DND-41 (cell line): ENCODE results near the gene MAN2B2.
A peak's percentile ranks its signal among the peaks of the same experiment; 100 is the strongest.

ENCODE experiments used
- ATAC-seq: fragments of 200-7000 bp; cut with Tn5 transposase; 3 replicates; pipeline ENCODE4 v1.9.1; 2021; ENCODE audit warnings: low read depth; ENCODE audit not compliant: insufficient read depth
- DNase-seq: peaks from one replicate; pipeline ENCODE4 v3.0.0-alpha.2; 2020
- H2AFZ ChIP-seq: 2 replicates; pipeline ENCODE4 v1.6.0; 2012; ENCODE audit warnings: low read depth, low read length
- H3K27ac ChIP-seq: 2 replicates; pipeline ENCODE4 v1.5.1; 2012; ENCODE audit warnings: low read length, inconsistent platforms
- H3K27me3 ChIP-seq: fragments of 200-600 bp; sonication (generic); 2 replicates; pipeline ENCODE4 v1.6.0; 2012; ENCODE audit warnings: low read length, mild to moderate bottlenecking, inconsistent platforms; ENCODE audit not compliant: insufficient read depth, poor library complexity
- H3K36me3 ChIP-seq: 2 replicates; pipeline ENCODE4 v1.5.1; 2012; ENCODE audit warnings: low read length, inconsistent platforms; ENCODE audit not compliant: insufficient read depth
- H3K4me1 ChIP-seq: 2 replicates; pipeline ENCODE4 v1.5.1; 2012; ENCODE audit warnings: mild to moderate bottlenecking, low read length; ENCODE audit not compliant: insufficient read depth
- H3K4me2 ChIP-seq: 2 replicates; pipeline ENCODE4 v1.6.0; 2012; ENCODE audit warnings: mild to moderate bottlenecking, moderate library complexity, low read length, inconsistent platforms; ENCODE audit not compliant: insufficient read depth
- H3K4me3 ChIP-seq, 2 experiments: fragments of 200-600 bp in 1 of 2; shearing (Covaris generic) in 1 of 2; 2 replicates each; pipeline ENCODE4 v1.5.1; 2012 to 2016; ENCODE audit warnings: inconsistent platforms in 2 of 2, low read length in 2 of 2, mild to moderate bottlenecking in 2 of 2, low read depth in 1 of 2, moderate library complexity in 1 of 2
- H3K79me2 ChIP-seq: 2 replicates; pipeline ENCODE4 v1.6.0; 2012; ENCODE audit warnings: low read length, inconsistent platforms; ENCODE audit not compliant: insufficient read depth
- H3K9ac ChIP-seq: 2 replicates; pipeline ENCODE4 v1.6.0; 2012; ENCODE audit warnings: low read depth, mild to moderate bottlenecking, inconsistent platforms, low read length, moderate library complexity
- H3K9me3 ChIP-seq: 2 replicates; pipeline ENCODE4 v1.5.1; 2012; ENCODE audit warnings: low read length, moderate library complexity, mild to moderate bottlenecking, inconsistent platforms; ENCODE audit not compliant: insufficient read depth, severe bottlenecking
- H4K20me1 ChIP-seq: 2 replicates; pipeline ENCODE4 v1.6.0; 2012; ENCODE audit warnings: low read length; ENCODE audit not compliant: insufficient read depth
- EZH2 ChIP-seq: IDR thresholded peaks from 3 replicates; pipeline ENCODE4 v1.6.1; 2012; ENCODE audit warnings: borderline replicate concordance, low read depth, mild to moderate bottlenecking, moderate library complexity, low read length, inconsistent platforms; ENCODE audit not compliant: severe bottlenecking
- TF ChIP-seq, protein P1 (sequence below): IDR thresholded peaks from 2 replicates; pipeline ENCODE4 v1.5.1; 2012; ENCODE audit warnings: borderline replicate concordance, low read length, moderate library complexity, mild to moderate bottlenecking; ENCODE audit not compliant: poor library complexity, severe bottlenecking; ENCODE audit errors: extremely low read depth

The MAN2B2 gene

DNA sequence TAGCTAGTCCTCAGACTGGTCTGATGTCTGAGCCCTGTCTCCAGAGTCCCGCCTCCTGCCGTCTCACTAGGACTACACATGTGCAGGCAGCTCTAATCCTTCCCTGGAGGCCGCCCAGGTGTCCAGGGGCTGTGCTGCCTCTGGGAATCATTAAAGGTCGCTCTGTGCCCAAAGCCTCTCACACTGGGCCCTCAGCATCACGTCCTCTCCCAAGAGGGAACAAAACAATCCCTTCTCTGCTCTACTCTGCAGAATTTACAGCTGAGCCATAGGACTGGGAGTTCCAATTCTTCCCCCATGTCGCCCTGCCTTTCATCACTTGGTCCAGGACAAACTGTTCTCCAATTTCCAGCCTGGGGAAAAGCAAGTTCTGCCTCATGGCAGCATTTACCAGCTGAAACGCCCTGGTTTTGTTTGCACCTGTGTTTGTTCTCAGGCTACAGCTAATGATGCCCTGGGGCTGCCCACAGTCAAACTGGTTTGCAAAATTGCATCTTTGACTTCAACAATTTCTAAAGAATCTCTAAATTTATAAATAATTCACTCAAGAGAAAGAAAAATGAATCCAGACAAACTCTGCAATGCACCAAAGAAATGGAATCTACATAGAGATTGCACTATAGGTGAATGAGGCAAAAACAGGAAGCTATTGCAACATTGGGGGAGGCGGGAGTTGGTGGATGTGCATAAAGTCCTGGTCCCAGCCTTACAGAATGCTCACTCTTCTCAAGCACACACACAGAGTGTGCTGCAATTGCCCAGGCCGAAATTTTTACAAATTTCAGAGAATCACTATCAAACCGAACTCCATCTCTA lies 58.3 kb downstream of the MAN2B2 start:
- ATAC-seq (peak; percentile 94), DNase-seq (peak; percentile 69)
- Histone ChIP-seq H3K27me3 (no peaks in the 10 kb centered on the region), H3K27ac (peak overlapping the region; percentile 70), H3K4me3 (no peak overlapping the region), H3K4me1 (peaks cover 15% of the 10 kb centered on the region), H3K4me2 (no peak overlapping the region), H3K9me3 (no peaks in the 10 kb centered on the region), H2AFZ (peak overlapping the region; percentile 39), H3K79me2 (peaks cover 21% of the 10 kb centered on the region; the same call in 1 of the 2 replicates), H3K36me3 (no peaks in the 10 kb centered on the region), H4K20me1 (no peaks in the 10 kb centered on the region), H3K9ac (peak overlapping the region; percentile 29)
- TF ChIP-seq, protein P1, sequence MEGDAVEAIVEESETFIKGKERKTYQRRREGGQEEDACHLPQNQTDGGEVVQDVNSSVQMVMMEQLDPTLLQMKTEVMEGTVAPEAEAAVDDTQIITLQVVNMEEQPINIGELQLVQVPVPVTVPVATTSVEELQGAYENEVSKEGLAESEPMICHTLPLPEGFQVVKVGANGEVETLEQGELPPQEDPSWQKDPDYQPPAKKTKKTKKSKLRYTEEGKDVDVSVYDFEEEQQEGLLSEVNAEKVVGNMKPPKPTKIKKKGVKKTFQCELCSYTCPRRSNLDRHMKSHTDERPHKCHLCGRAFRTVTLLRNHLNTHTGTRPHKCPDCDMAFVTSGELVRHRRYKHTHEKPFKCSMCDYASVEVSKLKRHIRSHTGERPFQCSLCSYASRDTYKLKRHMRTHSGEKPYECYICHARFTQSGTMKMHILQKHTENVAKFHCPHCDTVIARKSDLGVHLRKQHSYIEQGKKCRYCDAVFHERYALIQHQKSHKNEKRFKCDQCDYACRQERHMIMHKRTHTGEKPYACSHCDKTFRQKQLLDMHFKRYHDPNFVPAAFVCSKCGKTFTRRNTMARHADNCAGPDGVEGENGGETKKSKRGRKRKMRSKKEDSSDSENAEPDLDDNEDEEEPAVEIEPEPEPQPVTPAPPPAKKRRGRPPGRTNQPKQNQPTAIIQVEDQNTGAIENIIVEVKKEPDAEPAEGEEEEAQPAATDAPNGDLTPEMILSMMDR, result no peak
- TF ChIP-seq EZH2, result no peak

DNA sequence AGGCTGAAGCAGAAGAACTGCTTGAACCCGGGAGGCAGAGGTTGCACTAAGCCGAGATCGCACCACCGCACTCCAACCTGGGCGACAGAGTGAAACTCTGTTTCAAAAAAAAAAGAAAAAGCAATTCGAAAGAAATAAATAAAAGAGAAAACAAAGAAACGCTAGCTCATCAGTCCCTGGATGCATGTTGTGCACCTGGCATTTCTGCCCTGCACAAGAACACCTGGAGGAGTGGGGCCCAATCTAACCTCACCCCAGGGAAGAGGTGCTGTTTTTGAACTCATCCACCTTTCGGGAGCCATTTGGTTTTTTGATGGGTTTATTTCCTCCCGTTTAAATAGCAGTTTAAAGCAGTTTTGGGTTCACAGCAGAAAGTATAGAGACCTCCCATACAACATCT lies 59.8 kb downstream of the MAN2B2 start:
- Histone ChIP-seq H3K4me3 (no peak overlapping the region), H3K27ac (no peak overlapping the region), H3K27me3 (no peaks in the 10 kb centered on the region), H3K4me1 (peaks cover 25% of the 10 kb centered on the region), H3K36me3 (no peaks in the 10 kb centered on the region), H3K4me2 (no peak overlapping the region), H2AFZ (no peak overlapping the region), H3K9me3 (no peaks in the 10 kb centered on the region), H3K79me2 (peaks cover 33% of the 10 kb centered on the region), H4K20me1 (no peaks in the 10 kb centered on the region), H3K9ac (no peak overlapping the region)
- TF ChIP-seq EZH2, result no peak
- TF ChIP-seq, protein P1, result no peak
- DNase-seq (no peak), ATAC-seq (no peak)

DNA sequence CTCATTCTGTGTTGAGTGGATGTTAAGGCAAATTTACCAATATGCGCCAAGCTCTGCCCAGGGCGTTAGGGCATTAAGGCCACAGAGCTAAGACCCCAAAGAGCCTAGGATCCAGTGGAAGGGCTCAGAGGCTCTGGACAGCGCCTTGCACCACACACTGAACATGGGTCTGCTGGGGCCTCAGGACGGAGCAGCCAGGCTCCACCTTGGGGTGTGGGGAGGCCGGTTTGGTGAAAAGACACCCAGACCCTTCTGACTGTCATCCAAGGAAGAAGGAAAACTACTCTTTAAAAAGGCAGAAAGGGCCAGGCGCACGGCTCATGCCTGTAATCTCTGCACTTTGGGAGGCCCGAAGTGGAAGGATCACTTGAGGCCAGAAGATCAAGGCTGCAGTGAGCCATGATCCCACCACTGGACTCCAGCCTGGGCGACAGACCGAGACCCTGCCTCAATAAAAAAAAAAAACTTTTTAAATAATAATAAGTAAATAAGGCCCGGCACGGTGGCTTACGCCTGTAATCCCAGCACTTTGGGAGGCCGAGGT lies 64.2 kb downstream of the MAN2B2 start:
- peaks cover 25% of the 10 kb centered on the region for H4K20me1 ChIP-seq
- DNase-seq, result no peak
- H2AFZ ChIP-seq, result no peak overlapping the region
- H3K27ac ChIP-seq, result no peak overlapping the region
- H3K4me2 ChIP-seq, result peak overlapping the region; percentile 92
- no peak for TF ChIP-seq EZH2
- TF ChIP-seq, protein P1, result no peak
- peaks cover 33% of the 10 kb centered on the region for H3K36me3 ChIP-seq
- no peaks in the 10 kb centered on the region for H3K27me3 ChIP-seq
- ATAC-seq, result no peak
- peak overlapping the region; percentile 87 for H3K9ac ChIP-seq
- peaks cover 58% of the 10 kb centered on the region for H3K79me2 ChIP-seq
- H3K9me3 ChIP-seq, result no peaks in the 10 kb centered on the region
- H3K4me3 ChIP-seq, result peak overlapping the region in 1 of 2 experiments; percentile 37; a peak in 1 of 4 replicates
- peaks cover 36% of the 10 kb centered on the region for H3K4me1 ChIP-seq
